Kidney epithelial cell (primary cell): ENCODE measurements around the gene CAMSAP1. TPM values are rescaled to one million over a fixed set of nuclear protein-coding genes. Genes with fewer than 3 reads are reported as not detected.

Source experiments
- DNase-seq: peaks from one replicate; pipeline ENCODE4 v3.0.0-alpha.2; 2010; ENCODE audit warnings: low read depth
- H3K27me3 ChIP-seq: 2 replicates; pipeline ENCODE4 v1.6.0; 2011; ENCODE audit warnings: low read length; ENCODE audit not compliant: control insufficient read depth, insufficient read depth
- H3K36me3 ChIP-seq: 2 replicates; pipeline ENCODE4 v1.5.1; 2011; ENCODE audit warnings: low read length; ENCODE audit not compliant: control insufficient read depth, insufficient read depth
- H3K4me3 ChIP-seq: 2 replicates; pipeline ENCODE4 v1.5.1; 2011; ENCODE audit warnings: low read depth, mild to moderate bottlenecking, control low read depth, low read length
- CTCF ChIP-seq: IDR thresholded peaks from 2 replicates; pipeline ENCODE4 v1.5.1; 2011; ENCODE audit warnings: mild to moderate bottlenecking, moderate library complexity, low read length, control low read depth, inconsistent platforms; ENCODE audit not compliant: insufficient read depth, poor library complexity, severe bottlenecking
- total RNA-seq: library from RNA; depleted of rRNA; stranded (reverse); fragments of >200 nt; gene quantifications from 2 replicates; pipeline ENCODE4 v1.2.3, GENCODE V29; 2015

The CAMSAP1 gene
- total RNA-seq, 1 donor from 2014 or later: 70.4 TPM

- H3K4me3 ChIP-seq: no peak overlapping the region
- no peaks in the 10 kb centered on the region for H3K36me3 ChIP-seq
- DNase-seq: no peak
- peaks cover 10% of the 10 kb centered on the region for H3K27me3 ChIP-seq
- TF ChIP-seq CTCF: no peak
Observed at GRCh38 chr9:135773530-135774238, 133.7 kb downstream of the CAMSAP1 start.

- no peak overlapping the region for H3K4me3 ChIP-seq
- no peaks in the 10 kb centered on the region for H3K36me3 ChIP-seq
- TF ChIP-seq CTCF: no peak
- no peak for DNase-seq
- peaks cover 10% of the 10 kb centered on the region for H3K27me3 ChIP-seq
Observed at GRCh38 chr9:135772702-135773493, 134.4 kb downstream of the CAMSAP1 start.

GRCh38 chr9:135772056-135772646 is 135.2 kb downstream of the CAMSAP1 start:
- no peaks in the 10 kb centered on the region for H3K36me3 ChIP-seq
- no peak overlapping the region for H3K4me3 ChIP-seq
- DNase-seq: no peak
- peaks cover 10% of the 10 kb centered on the region for H3K27me3 ChIP-seq
- TF ChIP-seq CTCF: no peak

- TF ChIP-seq CTCF: no peak
- no peak for DNase-seq
- H3K36me3 ChIP-seq: no peaks in the 10 kb centered on the region
- H3K27me3 ChIP-seq: peaks cover 10% of the 10 kb centered on the region
- no peak overlapping the region for H3K4me3 ChIP-seq
Observed at GRCh38 chr9:135771401-135772051, 135.8 kb downstream of the CAMSAP1 start.

- TF ChIP-seq CTCF: no peak
- H3K4me3 ChIP-seq: no peak overlapping the region
Observed at GRCh38 chr9:135770771-135771170, 136.6 kb downstream of the CAMSAP1 start.

More at GRCh38 chr9:135770771-135771170, 136.6 kb downstream of the CAMSAP1 start:
- Histone ChIP-seq H3K27me3 (peaks cover 10% of the 10 kb centered on the region), H3K36me3 (no peaks in the 10 kb centered on the region)
- DNase-seq: no peak
